Mucosa of rectum (tissue), 2 donors: Measurements from ENCODE around the gene HPSE2.

Experiments
- H3K27ac ChIP-seq, 2 donors: one replicate each; pipeline ENCODE4 v1.7.0; 2013; ENCODE audit warnings: inconsistent platforms in 2 of 2, low read depth in 2 of 2, low read length in 2 of 2
- H3K27me3 ChIP-seq, 2 donors: one replicate each; pipeline ENCODE4 v1.7.0; 2013; ENCODE audit warnings: low read length in 2 of 2; ENCODE audit not compliant: control insufficient read depth in 2 of 2, insufficient read depth in 2 of 2
- H3K36me3 ChIP-seq, 2 donors: one replicate each; pipeline ENCODE4 v1.7.0; 2013; ENCODE audit warnings: low read length in 2 of 2; ENCODE audit not compliant: control insufficient read depth in 2 of 2, insufficient read depth in 2 of 2
- H3K4me1 ChIP-seq, 2 donors: one replicate each; pipeline ENCODE4 v1.7.0; 2013; ENCODE audit warnings: low read length in 2 of 2, mild to moderate bottlenecking in 1 of 2; ENCODE audit not compliant: control insufficient read depth in 2 of 2, insufficient read depth in 2 of 2
- H3K4me3 ChIP-seq, 2 donors: one replicate each; pipeline ENCODE4 v1.7.0; 2013; ENCODE audit warnings: low read length in 2 of 2
- H3K9ac ChIP-seq, 2 donors: one replicate each; pipeline ENCODE4 v1.7.0; 2013; ENCODE audit warnings: low read length in 2 of 2, low read depth in 1 of 2, mild to moderate bottlenecking in 1 of 2
- H3K9me3 ChIP-seq, 2 donors: one replicate each; pipeline ENCODE4 v1.7.0; 2013; ENCODE audit warnings: low read length in 2 of 2; ENCODE audit not compliant: control insufficient read depth in 2 of 2
- donor health status: healthy.
- donor health status: Normal muscosa, but diverticular disease.

The HPSE2 gene

GRCh38 chr10:98644466-98644865 is 591.2 kb downstream of the HPSE2 start:
- Histone ChIP-seq H3K27ac (no peak overlapping the region), H3K36me3 (no peaks in the 10 kb centered on the region), H3K4me3 (no peak overlapping the region), H3K9me3 (no peaks in the 10 kb centered on the region), H3K4me1 (no peaks in the 10 kb centered on the region), H3K9ac (no peak overlapping the region), H3K27me3 (no peaks in the 10 kb centered on the region)

DNA sequence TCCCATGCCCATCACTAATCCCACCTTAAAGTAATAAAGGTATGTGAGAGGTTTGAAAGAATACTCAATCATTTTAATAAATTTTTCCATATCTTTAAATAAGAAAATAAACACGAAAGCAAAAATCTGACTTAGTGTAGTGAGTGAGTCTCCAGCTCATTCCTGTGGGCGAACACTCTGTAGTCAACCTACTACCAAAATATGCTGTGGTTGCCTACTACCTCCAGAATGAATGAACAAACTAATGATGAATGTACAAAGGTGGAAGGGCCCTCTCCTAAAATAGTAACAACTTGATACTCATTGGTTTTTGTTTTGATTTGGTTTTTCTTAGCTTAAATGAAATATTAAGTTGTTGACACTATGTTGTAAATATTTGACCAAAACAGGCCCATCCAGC is 593.4 kb downstream of the HPSE2 start:
- H3K36me3 ChIP-seq, result no peaks in the 10 kb centered on the region
- H3K4me1 ChIP-seq, result no peaks in the 10 kb centered on the region
- H3K27ac ChIP-seq, result no peak overlapping the region
- H3K9ac ChIP-seq, result no peak overlapping the region
- H3K27me3 ChIP-seq, result no peaks in the 10 kb centered on the region
- no peaks in the 10 kb centered on the region for H3K9me3 ChIP-seq
- H3K4me3 ChIP-seq, result no peak overlapping the region

GRCh38 chr10:98638920-98639319 is 596.7 kb downstream of the HPSE2 start:
- Histone ChIP-seq H3K9me3 (no peaks in the 10 kb centered on the region), H3K36me3 (no peaks in the 10 kb centered on the region), H3K9ac (no peak overlapping the region), H3K4me1 (no peaks in the 10 kb centered on the region), H3K4me3 (no peak overlapping the region), H3K27ac (no peak overlapping the region), H3K27me3 (peaks cover 0 to 3% of the 10 kb centered on the region in 2 donors)

GRCh38 chr10:98636921-98637329 is 598.7 kb downstream of the HPSE2 start:
- Histone ChIP-seq H3K4me1 (no peaks in the 10 kb centered on the region), H3K9me3 (no peaks in the 10 kb centered on the region), H3K9ac (no peak overlapping the region), H3K27ac (no peak overlapping the region), H3K4me3 (no peak overlapping the region), H3K36me3 (no peaks in the 10 kb centered on the region), H3K27me3 (peaks cover 0 to 3% of the 10 kb centered on the region in 2 donors)

DNA sequence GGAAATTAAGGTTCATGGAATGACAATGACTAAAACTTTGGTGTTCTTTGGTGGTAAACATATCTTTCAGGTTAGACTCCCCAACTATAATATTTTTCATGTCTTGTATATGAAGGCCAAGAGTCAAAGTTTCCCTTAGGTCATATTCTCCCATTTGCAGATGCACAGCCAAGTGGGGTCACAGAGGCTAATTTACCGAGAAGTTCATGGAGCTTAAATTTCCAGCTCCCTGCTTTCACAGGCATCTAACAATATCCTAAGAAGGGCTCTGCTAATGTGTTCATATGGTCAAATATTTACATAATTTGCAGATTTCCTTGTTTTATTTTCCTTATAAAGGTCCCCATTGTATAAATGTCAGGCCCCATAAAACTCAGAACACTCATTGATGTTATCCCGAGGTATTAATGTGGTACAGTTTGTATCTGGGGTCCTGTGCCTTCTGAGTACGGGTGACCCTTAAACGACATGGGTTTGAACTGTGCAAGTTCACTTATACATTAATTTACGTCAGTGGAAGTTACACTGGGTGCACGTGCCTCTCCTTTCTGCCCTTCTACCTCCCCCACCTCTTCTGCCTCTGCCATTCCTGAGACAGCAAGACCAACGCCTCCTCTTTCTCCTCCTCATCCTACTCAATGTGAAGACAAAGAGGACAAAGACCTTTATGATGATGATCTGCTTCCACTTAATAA is 603.0 kb downstream of the HPSE2 start:
- Histone ChIP-seq H3K4me3 (no peak overlapping the region), H3K9ac (no peak overlapping the region), H3K36me3 (no peaks in the 10 kb centered on the region), H3K27ac (no peak overlapping the region), H3K9me3 (no peaks in the 10 kb centered on the region), H3K4me1 (no peaks in the 10 kb centered on the region), H3K27me3 (peaks cover 0 to 3% of the 10 kb centered on the region in 2 donors)

GRCh38 chr10:98628206-98628605 is 607.4 kb downstream of the HPSE2 start:
- Histone ChIP-seq H3K36me3 (no peaks in the 10 kb centered on the region), H3K4me1 (no peaks in the 10 kb centered on the region), H3K9me3 (no peaks in the 10 kb centered on the region), H3K4me3 (no peak overlapping the region), H3K9ac (no peak overlapping the region), H3K27ac (peak overlapping the region in 1 of 2 donors; percentile 7), H3K27me3 (no peaks in the 10 kb centered on the region)

- Histone ChIP-seq H3K4me3 (no peak overlapping the region), H3K9ac (no peak overlapping the region), H3K27ac (no peak overlapping the region), H3K36me3 (no peaks in the 10 kb centered on the region), H3K27me3 (no peaks in the 10 kb centered on the region), H3K4me1 (no peaks in the 10 kb centered on the region), H3K9me3 (no peaks in the 10 kb centered on the region)
Observed at GRCh38 chr10:98627711-98628110, 607.9 kb downstream of the HPSE2 start.

DNA sequence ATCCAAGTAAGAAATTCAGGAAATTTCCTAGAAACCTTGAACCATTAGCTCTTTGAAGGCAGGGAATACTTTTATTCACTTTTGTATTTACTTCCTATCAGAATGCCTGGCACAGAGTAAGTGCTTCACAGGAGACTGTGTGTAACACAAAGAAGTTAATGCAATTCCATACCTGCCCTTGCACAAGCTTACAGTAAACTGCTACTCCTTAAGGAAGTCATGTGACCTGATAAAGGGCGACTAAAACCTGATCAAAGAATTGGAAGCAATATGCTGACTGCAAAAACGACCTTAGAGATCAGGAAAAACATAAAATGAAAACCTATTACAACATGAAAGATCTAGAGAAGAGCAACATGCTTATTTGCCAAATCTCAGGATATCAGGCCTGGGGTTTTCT is 610.7 kb downstream of the HPSE2 start:
- Histone ChIP-seq H3K36me3 (no peaks in the 10 kb centered on the region), H3K4me3 (no peak overlapping the region), H3K27ac (no peak overlapping the region), H3K4me1 (no peaks in the 10 kb centered on the region), H3K9me3 (no peaks in the 10 kb centered on the region), H3K9ac (no peak overlapping the region), H3K27me3 (no peaks in the 10 kb centered on the region)

DNA sequence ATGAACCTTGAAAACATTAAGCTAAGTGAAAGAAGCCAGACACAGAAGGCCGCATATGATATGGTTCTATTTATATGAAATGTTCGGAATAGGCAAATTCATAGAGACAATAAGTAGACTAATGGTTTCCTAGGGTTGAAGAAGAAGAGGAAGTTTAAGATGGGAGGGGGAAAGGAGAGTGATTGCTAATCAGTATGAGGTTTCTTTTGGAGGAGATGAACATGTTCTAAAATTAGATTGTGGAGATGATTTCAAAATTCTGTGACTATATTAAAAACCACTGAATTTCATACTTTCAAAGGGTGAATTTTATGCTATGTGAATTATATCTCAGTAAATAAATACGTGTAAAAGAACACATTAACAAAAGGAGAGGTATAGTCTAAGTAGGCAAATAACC is 612.5 kb downstream of the HPSE2 start:
- Histone ChIP-seq H3K9me3 (no peaks in the 10 kb centered on the region), H3K4me1 (no peaks in the 10 kb centered on the region), H3K9ac (no peak overlapping the region), H3K4me3 (no peak overlapping the region), H3K36me3 (no peaks in the 10 kb centered on the region), H3K27me3 (no peaks in the 10 kb centered on the region), H3K27ac (no peak overlapping the region)

DNA sequence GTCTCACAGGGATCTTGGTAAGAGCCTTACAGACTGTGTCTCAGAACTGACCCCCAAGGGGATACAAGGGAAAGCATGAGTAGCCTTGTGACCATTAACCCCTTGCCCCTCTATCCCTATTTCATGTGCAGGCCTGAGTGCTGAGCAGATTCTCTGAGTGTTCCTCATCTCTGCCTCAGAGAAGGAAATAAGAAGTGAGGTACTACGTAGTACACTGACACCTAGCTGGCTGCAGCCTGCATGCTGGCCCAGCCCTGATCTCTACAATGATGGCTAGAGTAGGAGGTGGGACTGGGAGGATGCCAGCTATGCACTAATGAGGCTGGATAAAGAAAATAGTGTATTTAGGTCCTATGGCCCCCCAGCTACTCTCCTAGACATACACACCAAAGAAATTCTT is 614.0 kb downstream of the HPSE2 start:
- Histone ChIP-seq H3K9me3 (no peaks in the 10 kb centered on the region), H3K36me3 (no peaks in the 10 kb centered on the region), H3K4me3 (no peak overlapping the region), H3K27ac (no peak overlapping the region), H3K4me1 (peaks cover 0 to 3% of the 10 kb centered on the region in 2 donors), H3K27me3 (no peaks in the 10 kb centered on the region), H3K9ac (no peak overlapping the region)
